NCI-H524 treated with DMSO at 0.1 percent for 48 hours (cell line): ENCODE measurements around the gene PDE4D.
"Not testable (repeated sequence)": the region's sequence is repeated elsewhere in the genome, so short reads cannot be mapped to it uniquely, and the experiment has no call there.

Source experiments
- DNase-seq: peaks from one replicate; lab custom pipeline; 2025; lab: John Stamatoyannopoulos, UW

PDE4D gene

DNA sequence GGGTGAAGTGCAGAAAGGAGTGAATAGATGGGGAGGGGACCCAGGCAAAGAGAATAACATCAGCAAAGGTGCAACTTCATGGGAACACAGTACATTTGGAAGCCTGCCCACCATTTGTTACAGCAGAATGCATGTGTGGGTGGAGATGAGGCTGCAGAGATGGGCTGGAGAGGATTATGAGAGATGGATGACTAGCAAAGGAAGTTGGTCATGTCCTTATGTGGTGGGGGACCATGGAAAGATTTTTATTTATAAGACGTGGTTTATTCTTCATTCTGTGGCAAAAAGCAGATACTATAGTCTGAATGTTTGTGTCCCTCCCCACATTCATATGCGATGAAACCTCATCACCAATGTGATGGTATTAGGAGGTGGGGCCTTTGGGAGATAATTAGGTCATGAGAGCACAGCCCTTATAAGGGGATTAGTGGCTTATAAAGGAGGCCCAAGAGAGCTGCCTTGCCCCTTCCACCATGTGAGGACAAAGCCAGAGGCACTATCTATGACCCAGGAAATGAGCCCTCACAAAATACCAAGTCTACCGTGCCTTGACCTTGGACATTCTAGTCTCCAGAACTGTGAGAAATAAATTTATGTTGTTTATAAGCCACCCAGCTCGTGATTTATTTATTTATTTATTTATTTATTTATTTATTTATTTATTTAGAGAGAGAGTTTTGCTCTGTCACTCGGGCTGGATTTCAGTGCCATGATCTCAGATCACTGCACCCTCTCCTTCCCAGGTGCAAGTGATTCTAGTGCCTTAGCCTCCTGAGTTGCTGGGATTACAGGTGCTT lies 827.0 kb downstream of the PDE4D start:
- DNase-seq, result no peak

DNA sequence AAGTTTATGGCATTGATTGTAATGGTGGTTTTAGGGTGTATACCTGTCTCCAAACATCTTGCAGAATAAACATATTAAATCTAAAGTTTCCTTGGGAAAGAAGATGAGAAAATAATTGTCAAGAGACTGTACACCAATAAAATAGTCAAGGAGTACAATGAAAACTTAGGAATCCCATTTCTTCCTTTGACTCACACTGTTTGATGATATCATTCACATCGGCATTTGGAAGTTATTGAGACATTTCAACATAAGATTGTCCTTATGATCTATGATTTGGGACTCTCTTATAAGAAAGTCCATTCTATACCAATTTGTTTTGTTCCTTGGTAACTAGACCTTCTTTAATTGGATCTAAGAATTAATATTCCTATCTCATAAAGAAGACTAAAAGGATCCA lies 828.0 kb downstream of the PDE4D start:
- no peak for DNase-seq

- no peak for DNase-seq
These were observed 829.2 kb downstream of the PDE4D start for GRCh38 chr5:59064293-59064692.

DNA sequence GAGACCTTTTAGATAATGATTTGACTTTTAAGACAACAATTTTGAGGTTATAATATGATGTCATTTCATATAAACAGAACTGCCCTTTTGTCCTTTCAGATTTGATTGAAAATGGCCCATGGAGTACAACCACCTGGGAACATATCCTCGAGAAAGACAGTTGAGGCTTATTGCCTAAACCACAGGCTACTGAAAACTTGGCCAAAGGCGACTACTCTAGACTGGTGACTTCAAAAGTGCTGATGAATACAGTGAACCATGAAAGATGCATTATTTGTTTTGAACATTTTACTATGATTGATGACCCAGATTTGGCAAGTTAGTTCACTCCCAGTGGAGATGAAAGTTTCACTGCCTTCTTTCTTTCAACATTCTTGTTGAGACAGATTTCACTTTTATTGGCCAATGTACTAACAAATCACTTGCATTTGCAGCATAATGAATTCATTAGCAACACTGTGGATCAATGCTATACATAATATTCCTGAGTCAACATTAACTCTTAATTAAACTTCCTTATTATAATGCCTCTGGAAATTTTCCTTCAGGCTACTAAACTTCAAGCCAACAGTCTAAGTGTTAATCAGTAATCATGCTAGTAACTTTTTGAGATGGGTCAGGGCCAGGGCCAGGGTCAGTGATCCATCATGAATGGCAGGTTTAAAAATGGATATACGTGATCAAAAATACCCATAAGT lies 830.4 kb downstream of the PDE4D start:
- no peak for DNase-seq

DNA sequence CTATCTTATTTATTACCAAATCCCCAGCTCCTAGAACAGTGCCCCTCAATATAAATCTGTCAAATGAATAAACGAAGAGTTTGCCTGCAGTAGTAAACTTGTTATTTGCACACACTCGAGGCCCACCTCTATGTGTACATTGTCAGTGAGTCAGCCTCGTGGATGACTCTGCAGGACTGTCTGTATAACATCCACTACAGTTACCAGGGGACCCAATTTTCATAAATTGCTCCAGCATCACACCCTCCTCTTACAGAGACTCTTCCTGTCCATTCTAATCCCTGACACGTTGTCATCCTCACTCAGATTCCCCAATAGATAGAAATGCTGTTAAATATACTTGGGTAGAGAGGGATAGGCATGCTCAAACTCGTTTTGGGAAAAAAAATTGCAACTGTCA lies 832.1 kb downstream of the PDE4D start:
- DNase-seq, result no peak

- no peak for DNase-seq
These were observed 834.4 kb downstream of the PDE4D start for GRCh38 chr5:59058969-59059687.

DNA sequence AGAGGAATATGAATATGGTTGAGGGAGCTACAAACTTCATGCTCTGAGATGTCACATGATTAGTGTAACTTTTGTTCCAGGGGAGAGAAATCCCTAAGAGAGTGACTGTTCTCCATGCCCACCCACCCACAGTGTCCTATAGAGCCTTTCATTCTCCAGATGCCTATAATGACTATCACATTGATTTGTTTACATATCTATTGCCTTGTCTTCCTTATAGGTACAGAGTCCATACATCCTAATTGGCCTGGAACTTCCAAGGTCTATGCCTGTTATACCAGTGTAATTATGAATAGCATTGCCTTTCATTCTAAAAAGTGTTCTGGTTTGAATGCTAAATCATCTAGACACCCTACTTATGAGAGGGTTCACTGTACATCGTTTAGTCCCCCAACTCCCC lies 835.3 kb downstream of the PDE4D start:
- DNase-seq, result no peak

DNA sequence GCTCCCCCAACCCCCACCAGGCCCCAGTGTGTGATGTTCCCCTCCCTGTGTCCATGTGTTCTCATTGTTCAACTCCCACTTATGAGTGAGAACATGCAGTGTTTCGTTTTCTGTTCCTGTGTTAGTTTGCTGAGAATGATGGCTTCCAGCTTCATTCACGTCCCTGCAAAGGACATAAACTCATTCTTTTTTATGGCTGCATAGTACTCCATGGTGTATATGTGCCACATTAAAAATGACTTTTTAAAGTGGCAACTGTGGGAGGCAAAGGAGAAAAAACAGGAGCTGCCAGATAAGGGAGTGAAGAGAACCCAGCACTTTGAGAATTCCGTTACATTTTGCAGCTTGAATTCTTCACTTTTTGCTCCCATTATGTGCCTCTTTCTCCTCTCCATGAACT lies 836.9 kb downstream of the PDE4D start:
- not testable (repeated sequence) for DNase-seq

GRCh38 chr5:59055745-59056448 lies 837.6 kb downstream of the PDE4D start:
- DNase-seq, result no peak

DNA sequence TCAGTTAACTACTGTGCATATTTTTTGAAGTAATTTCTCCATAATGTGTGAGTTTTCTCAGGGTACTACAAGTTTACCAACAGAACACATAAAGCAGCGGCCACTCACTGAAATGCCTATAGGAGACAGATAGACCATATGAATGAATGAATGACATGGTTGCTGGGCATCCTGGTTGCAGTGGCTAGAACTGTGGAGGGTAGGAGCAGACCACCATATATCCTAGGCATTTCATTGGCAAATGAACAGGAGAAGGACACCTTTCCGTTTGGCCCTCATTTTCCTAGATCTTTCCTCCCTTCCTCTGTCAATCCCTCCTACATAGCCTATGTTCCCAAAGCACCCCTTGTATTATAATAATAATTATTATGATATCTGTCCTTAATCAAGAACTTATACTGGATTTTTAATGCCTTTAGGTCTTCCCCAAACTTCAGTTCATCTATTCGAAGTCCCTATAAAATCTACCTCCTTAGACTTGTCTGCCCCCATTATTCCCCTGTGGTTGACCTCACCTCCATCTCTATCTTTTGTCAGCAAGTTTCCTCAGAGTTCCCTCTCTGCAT lies 838.5 kb downstream of the PDE4D start:
- no peak for DNase-seq

GRCh38 chr5:59051951-59052350 lies 841.6 kb downstream of the PDE4D start:
- DNase-seq, result no peak

DNA sequence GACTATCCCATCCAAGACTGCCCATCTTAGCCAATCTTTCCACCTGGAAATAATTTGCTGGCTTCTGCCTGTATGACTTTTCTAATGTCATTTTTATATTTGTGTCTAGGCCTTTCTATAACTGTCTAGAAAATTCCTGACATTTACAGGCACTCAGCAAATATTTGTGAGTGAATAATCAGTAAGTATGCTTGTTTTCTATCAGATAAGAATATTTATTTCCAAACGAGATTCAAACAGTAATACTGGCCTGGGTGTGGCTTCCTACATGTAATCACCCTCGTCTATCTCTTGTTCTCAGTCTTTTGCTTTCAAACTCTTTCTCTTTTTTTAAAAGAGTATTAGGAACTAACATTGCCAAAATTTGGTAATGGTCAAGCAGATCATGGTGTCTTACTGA lies 844.4 kb downstream of the PDE4D start:
- DNase-seq, result no peak

DNA sequence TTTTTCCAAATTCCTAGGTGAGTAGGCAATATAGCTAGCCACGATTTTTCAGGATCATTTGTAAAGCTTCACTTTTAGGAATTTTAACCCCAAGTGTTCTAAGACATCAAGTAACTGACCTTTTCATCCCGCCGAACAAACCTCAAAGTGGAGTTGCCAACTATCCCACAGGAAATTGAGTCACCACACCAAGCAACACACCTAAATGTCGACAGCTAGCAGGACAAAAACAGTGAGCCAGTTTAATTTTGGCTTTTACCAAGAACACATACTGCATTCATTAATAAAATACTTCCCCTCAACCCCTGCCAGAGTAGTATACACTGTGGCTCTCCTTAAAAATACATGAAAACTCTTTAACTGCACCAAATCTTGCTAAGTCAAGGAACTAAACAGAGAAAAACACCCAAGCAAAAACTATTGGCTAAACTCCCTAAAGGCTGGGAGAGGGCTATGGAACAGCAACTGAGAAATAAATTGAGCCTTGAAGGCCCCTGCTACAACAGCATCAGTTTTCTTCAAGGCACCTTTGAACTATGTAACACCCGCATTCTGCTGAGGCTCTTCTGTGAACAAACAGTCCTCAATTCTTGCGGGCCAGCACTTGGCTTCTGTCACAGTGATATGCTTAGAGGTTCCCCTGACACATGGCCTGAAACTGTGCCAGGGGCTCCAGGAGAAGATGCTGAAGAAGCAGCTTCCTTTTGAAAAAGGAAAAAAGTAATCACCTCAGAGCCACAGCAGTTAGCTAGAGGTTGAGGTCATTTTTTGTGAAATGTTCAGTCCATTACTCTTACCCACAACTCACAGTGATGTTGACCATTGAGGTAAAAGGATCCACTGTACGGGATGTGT lies 851.1 kb downstream of the PDE4D start:
- DNase-seq, result no peak

GRCh38 chr5:59041355-59041754 lies 852.2 kb downstream of the PDE4D start:
- DNase-seq, result no peak

DNA sequence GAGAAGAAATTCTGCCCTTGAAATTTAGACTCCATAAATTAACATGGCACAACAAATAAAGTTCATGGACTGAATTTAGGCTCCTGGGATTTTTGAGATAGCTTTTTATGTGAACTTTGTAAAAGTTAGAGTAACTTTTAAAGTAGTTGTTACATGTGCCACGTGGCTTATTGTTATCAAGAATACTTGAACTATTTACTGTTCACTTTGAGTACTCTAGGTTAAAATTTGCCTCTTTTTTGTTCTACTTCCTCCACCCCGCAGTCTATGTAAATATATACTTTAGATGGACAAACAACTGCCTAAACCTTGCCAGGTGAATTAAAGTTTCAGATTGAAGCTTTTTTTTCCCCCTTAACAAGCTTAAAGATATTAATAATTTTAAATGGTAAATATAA lies 852.7 kb downstream of the PDE4D start:
- DNase-seq, result no peak

- no peak for DNase-seq
These were observed 853.3 kb downstream of the PDE4D start for GRCh38 chr5:59040024-59040803.

GRCh38 chr5:59039296-59040023 lies 854.1 kb downstream of the PDE4D start:
- no peak for DNase-seq

DNA sequence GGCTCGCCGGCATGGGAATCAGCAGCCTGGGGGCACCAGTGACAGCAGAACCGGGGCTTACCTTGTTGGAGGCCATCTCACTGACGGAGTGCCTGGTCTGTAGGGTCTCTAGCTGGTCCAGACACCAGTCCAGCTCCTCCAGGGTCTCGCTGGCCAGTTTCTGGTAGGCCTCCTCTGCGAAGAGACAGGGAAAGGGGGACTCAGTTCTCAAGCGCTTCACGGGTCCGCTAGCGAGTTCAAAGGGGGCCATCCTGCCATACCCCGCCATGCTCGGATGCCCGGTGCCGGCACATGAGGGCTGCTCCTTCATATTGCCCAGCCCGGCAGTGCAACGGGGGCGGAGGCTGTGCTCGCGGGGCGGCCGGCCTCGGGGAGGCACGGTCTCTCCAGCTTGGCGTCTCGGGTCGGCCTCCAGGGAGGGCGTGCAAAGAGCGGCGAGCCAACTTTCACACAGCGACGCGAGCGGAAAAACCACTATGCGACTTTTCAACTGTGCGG lies 854.7 kb downstream of the PDE4D start:
- no peak for DNase-seq
